ENCODE data around the gene SLC25A22.

GRCh38 chr11:803467-803742 is 5.3 kb upstream of the SLC25A22 start:
- TF ChIP-seq CTCF (conservative IDR thresholded peaks at IDR 0.05; ENCODE audit: low read length) (no peak), EZH2phosphoT487 (IDR thresholded peaks at IDR 0.05; ENCODE audit: borderline replicate concordance) (no peak)

Data from Loucy (cell line).